ENCODE measurements around the gene PLEKHD1. TPM values are rescaled to one million over a fixed set of nuclear protein-coding genes. Genes with fewer than 3 reads are reported as not detected.
"Not testable (repeated sequence)": the region's sequence is repeated elsewhere in the genome, so short reads cannot be mapped to it uniquely, and the experiment has no call there.

The PLEKHD1 gene
- not detected for total RNA-seq

- peak; percentile 22 for ATAC-seq
These were observed at the start of gene PLEKHD1 for GRCh38 chr14:69484444-69485314. PLEKHD1 (plus strand) TSS chr14:69484728; CDS start chr14:69484966, 238 bp downstream.

DNA sequence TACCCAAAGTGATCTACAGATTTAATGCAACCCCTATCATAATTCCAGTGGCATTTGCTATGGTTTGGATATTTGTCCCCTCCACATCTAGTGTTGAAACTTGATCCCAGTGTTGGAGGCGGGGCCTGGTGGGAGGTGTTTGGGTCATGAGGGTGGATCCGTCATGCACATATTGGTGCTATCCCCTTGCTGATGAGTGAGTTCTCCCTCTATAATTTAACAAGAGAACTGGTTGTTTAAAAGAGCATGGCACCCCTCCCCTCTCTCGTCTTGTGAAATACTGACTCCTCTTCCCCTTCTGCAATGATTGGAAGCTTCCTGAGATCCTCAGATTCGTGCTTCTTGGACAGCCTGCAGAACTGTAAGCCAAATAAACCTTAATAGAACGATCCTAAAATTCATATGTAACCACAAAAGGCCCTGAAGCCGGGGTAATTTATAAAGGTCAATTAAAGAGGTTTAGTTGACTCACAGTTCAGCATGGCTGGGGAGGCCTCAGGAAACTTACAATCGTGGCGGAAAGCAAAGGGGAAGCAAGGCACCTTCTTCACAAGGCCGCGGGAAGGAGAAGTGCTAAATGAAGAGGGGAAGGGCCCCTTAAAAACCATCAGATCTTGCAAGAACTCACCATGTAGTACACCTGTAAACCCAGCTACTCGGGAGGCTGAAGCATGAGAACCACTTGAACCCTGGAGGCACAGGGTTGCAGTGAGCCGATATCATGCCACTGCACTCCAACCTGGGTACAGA, 44.8 kb upstream of the PLEKHD1 start:
- ATAC-seq, result no peak

- no peak for ATAC-seq
These were observed 42.6 kb upstream of the PLEKHD1 start for GRCh38 chr14:69441948-69442347.

- no peak for ATAC-seq
These were observed 41.2 kb upstream of the PLEKHD1 start for GRCh38 chr14:69443296-69443805.

DNA sequence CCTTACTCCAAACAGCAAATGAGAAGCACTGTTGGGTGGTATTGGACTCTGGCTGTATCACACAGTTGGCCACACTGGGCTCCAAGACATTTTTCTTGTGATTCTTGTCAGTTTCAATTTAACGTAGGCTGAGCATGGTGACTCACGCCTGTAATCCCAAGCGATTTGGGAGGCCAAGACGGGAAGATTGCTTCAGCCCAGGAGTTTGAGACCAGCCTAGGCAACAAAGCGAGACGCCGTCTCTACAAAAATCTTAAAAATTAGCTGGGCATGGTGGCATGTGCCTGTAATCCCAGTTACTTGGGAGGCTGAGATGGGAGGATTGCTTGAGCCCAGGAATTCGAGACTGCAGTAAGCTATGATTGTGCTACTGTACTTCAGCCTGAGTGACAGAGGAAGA, 35.3 kb upstream of the PLEKHD1 start:
- ATAC-seq, result no peak

DNA sequence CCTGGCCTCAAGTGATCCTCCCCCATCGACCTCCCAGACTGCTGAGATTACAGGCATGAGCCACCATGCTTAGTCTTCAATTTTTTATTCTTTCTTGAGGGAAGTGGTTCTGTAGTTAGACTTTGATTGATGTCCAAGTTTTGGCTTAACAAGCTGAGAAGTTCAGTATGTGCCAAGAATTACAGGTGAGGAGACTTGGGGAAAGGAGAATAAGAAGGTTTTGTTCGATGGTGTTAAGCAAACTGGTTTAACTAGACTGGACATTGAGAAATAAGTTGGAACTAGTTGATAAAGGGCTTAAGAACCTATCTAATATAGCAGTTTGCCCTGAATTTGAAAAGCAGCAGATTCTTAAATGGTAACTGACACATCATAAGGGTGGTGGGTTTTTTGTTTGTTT, 32.6 kb upstream of the PLEKHD1 start:
- peak; percentile 29 for ATAC-seq

- ATAC-seq, result no peak
These were observed 26.2 kb upstream of the PLEKHD1 start for GRCh38 chr14:69458350-69458749.

- no peak for ATAC-seq
These were observed 25.4 kb upstream of the PLEKHD1 start for GRCh38 chr14:69459122-69459521.

GRCh38 chr14:69460093-69460701, 24.3 kb upstream of the PLEKHD1 start:
- ATAC-seq, result peak; percentile 92

- ATAC-seq, result no peak
These were observed 20.1 kb upstream of the PLEKHD1 start for GRCh38 chr14:69464379-69464778.

- ATAC-seq, result peak; percentile 59
These were observed 19.7 kb upstream of the PLEKHD1 start for GRCh38 chr14:69464829-69465228.

- no peak for ATAC-seq
These were observed 15.6 kb upstream of the PLEKHD1 start for GRCh38 chr14:69468949-69469348.

DNA sequence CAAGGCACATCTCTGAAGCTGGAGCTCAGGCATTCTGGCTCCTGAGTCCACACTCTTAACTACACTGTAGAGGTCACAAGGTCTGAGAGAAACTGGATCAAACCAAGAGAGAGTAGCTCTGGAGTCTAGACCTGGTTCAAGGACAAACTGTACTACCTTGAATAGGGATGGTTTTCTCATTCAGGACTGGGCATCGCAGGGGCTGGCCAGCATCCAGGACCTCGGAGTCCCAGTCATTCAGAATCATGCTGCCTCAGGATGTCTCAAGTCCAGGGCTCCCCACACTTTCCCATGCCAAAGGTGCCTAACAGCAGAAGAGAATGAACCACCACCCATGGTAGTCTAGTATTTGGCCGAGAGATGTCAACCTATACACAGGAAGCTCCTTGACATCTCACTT, 13.1 kb upstream of the PLEKHD1 start:
- ATAC-seq, result no peak

DNA sequence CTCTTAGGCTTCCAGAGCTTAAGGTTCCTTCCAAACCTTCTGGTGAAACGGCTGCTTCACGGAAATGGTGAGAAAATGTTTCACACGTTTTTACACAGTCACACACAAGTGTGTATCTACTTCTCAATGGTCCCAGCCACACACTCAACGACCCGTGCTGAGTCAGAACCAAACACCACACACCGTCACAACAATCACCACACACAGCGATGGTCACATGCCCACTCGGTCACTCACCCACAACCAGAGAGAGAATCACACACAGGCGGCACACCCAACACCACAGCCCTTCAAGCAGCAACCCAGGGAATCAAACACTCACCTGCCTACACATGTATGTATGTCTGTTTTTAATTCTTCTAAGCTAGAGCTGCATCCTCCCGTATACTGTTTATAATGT, 12.6 kb upstream of the PLEKHD1 start:
- no peak for ATAC-seq

GRCh38 chr14:69473260-69473659, 11.3 kb upstream of the PLEKHD1 start:
- ATAC-seq, result no peak

DNA sequence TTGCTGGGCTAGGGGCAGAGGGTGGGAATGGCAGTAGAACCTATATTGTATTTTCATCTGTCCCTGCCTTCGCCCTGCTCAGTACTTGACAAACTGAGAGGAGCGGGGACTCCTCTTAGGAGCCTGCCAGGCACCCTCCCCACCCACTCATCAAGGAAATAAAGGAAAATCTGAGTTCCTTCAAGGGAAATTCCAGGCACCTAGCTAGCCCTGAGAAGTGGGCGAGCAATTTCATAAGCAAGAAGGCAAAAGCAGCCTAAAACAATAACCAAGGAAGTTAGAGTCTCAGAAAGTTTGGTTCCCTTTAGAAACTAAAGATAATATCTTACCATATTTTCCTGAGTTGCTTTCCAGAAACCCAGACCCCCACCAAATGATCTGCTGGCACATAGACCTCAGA, 10.6 kb upstream of the PLEKHD1 start:
- ATAC-seq, result no peak

DNA sequence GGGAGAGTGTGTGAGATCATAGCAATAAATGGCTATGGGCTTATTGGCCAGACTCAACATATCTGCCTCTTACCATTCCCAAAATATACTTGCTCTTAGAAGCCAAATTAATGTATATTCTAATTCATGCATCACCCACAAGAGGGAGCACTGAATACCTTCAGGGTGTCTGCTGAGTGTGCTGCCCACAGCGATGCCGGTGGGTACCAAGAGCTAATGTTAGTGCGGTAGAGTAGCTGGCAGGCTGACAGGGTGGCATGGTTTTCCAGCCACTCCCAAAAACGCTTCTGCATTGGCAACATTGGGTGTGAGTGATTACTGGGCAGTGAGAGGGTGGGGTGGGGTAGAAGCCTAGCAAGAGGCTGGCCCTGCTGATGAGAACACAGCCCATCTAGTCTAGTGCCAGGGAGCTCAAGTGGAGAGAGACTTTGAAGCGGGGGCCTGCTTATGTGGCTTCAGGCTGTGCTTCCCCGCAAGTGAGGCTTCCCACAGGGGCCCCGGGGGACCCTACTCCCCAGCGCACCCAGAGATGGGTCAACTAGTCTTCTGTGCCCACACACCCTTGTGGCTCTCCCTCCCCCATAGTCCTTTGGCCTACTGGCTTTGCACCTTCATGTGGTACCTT, 9.2 kb upstream of the PLEKHD1 start:
- ATAC-seq, result peak; percentile 50

DNA sequence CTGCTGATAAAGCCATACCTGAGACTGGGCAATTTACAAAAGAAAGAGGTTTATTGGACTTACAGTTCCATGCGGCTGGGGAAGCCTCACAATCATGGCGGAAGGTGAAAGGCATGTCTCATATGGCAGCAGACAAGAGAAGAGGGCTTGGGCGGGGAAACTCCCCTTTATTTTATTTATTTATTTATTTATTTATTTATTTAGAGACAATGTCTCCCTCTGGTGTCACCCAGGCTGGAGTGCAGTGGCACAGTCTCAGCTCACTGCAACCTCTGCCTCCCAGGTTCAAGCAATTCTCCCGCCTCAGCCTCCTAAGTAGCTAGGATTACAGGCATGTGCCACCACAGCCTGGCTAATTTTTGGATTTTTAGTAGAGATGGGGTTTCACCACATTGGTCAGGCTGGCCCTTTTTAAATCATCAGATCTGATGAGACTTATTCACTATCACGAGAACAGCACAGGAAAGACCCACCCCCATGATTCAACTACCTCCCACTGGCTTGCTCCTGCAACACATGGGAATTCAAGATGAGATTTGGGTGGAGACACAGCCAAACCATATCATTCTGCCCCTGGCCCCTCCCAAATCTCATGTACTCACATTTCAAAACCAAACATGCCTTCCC, 7.6 kb upstream of the PLEKHD1 start:
- not testable (repeated sequence) for ATAC-seq

DNA sequence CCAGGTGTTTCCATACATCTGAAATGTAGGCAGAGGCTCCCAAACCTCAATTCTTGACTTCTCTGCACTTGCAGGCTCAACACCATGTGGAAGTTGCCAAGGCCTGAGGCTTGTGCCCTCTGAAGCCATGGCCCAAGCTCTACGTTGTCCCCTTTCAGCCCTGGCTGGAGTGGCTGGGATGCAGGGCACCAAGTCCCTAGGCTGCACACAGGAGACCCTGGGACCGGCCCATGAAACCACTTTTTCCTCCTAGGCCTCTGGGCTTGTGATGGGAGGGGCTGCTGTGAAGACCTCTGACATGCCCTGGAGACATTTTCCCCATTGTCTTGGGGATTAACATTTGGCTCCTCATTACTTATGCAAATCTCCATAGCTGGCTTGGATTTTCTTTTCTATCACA, 6.5 kb upstream of the PLEKHD1 start:
- ATAC-seq, result not testable (repeated sequence)

- no peak for ATAC-seq
These were observed 4.8 kb upstream of the PLEKHD1 start for GRCh38 chr14:69479696-69480095.

GRCh38 chr14:69480136-69480535, 4.4 kb upstream of the PLEKHD1 start:
- no peak for ATAC-seq
